Measurements from ENCODE around the gene GPX5. TPM values are rescaled to one million over a fixed set of nuclear protein-coding genes. Genes with fewer than 3 reads are reported as not detected.

GPX5 gene
- polyA plus RNA-seq, 1 donor from 2014 or later = not detected

- Histone ChIP-seq H3K9ac (ENCODE audit: low read length) (no peak overlapping the region), H3K9me3 (ENCODE audit: low read length) (no peaks in the 10 kb centered on the region), H4K20me1 (ENCODE audit: insufficient read depth) (no peaks in the 10 kb centered on the region), H3K27me3 (ENCODE audit: insufficient read depth, low read depth, low read length) (no peaks in the 10 kb centered on the region), H3K4me2 (ENCODE audit: low read length) (no peak overlapping the region), H3K4me3 (ENCODE audit: low read length) (peak overlapping the region; percentile 26), H3K79me2 (replicated peaks; ENCODE audit: insufficient read depth, low read length) (no peaks in the 10 kb centered on the region), H3F3A (ENCODE audit: insufficient read depth, low read length, poor library complexity, severe bottlenecking) (no peaks in the 10 kb centered on the region), H3K36me3 (ENCODE audit: insufficient read depth, low read length) (no peaks in the 10 kb centered on the region), H2AFZ (ENCODE audit: low read depth, low read length) (no peak overlapping the region), H3K9me2 (ENCODE audit: insufficient read depth, low read length) (no peaks in the 10 kb centered on the region), H3K27ac (ENCODE audit: low read length) (no peak overlapping the region)
- TF ChIP-seq REST (IDR thresholded peaks at IDR 0.05; ENCODE audit: borderline replicate concordance) = no peak
- no peak for TF ChIP-seq EZH2 (IDR thresholded peaks at IDR 0.05; ENCODE audit: borderline replicate concordance, insufficient read depth, low read length, poor library complexity, severe bottlenecking)
- TF ChIP-seq SMC3 (conservative IDR thresholded peaks at IDR 0.05; ENCODE audit: poor library complexity) = no peak
- TF ChIP-seq POLR2AphosphoS5 (IDR thresholded peaks at IDR 0.05) = no peak
- TF ChIP-seq RAD21 (conservative IDR thresholded peaks at IDR 0.05) = no peak
- no peak for TF ChIP-seq TAF1 (IDR thresholded peaks at IDR 0.05; ENCODE audit: low read depth)
- TF ChIP-seq MXI1 (conservative IDR thresholded peaks at IDR 0.05; ENCODE audit: poor library complexity, severe bottlenecking) = no peak
- TF ChIP-seq, protein P1, sequence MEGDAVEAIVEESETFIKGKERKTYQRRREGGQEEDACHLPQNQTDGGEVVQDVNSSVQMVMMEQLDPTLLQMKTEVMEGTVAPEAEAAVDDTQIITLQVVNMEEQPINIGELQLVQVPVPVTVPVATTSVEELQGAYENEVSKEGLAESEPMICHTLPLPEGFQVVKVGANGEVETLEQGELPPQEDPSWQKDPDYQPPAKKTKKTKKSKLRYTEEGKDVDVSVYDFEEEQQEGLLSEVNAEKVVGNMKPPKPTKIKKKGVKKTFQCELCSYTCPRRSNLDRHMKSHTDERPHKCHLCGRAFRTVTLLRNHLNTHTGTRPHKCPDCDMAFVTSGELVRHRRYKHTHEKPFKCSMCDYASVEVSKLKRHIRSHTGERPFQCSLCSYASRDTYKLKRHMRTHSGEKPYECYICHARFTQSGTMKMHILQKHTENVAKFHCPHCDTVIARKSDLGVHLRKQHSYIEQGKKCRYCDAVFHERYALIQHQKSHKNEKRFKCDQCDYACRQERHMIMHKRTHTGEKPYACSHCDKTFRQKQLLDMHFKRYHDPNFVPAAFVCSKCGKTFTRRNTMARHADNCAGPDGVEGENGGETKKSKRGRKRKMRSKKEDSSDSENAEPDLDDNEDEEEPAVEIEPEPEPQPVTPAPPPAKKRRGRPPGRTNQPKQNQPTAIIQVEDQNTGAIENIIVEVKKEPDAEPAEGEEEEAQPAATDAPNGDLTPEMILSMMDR (IDR thresholded peaks at IDR 0.05; ENCODE audit: poor library complexity, severe bottlenecking) = no peak
- no peak for TF ChIP-seq EP300 (conservative IDR thresholded peaks at IDR 0.05; ENCODE audit: poor library complexity, severe bottlenecking)
Observed at GRCh38 chr6:28553384-28553985, 27.8 kb downstream of the GPX5 start.

- Histone ChIP-seq H3K36me3 (ENCODE audit: insufficient read depth, low read length) (no peaks in the 10 kb centered on the region), H3K4me3 (ENCODE audit: low read length) (peak overlapping the region; percentile 26), H3K9me3 (ENCODE audit: low read length) (no peaks in the 10 kb centered on the region), H3K27ac (ENCODE audit: low read length) (no peak overlapping the region), H2AFZ (ENCODE audit: low read depth, low read length) (no peak overlapping the region), H3K4me2 (ENCODE audit: low read length) (no peak overlapping the region), H4K20me1 (ENCODE audit: insufficient read depth) (no peaks in the 10 kb centered on the region), H3K79me2 (replicated peaks; ENCODE audit: insufficient read depth, low read length) (no peaks in the 10 kb centered on the region), H3K9me2 (ENCODE audit: insufficient read depth, low read length) (no peaks in the 10 kb centered on the region), H3K27me3 (ENCODE audit: insufficient read depth, low read depth, low read length) (no peaks in the 10 kb centered on the region), H3K9ac (ENCODE audit: low read length) (no peak overlapping the region), H3F3A (ENCODE audit: insufficient read depth, low read length, poor library complexity, severe bottlenecking) (no peaks in the 10 kb centered on the region)
- no peak for TF ChIP-seq POLR2AphosphoS5 (IDR thresholded peaks at IDR 0.05)
- no peak for TF ChIP-seq REST (IDR thresholded peaks at IDR 0.05; ENCODE audit: borderline replicate concordance)
- TF ChIP-seq SMC3 (conservative IDR thresholded peaks at IDR 0.05; ENCODE audit: poor library complexity) = no peak
- TF ChIP-seq EZH2 (IDR thresholded peaks at IDR 0.05; ENCODE audit: borderline replicate concordance, insufficient read depth, low read length, poor library complexity, severe bottlenecking) = no peak
- no peak for TF ChIP-seq TAF1 (IDR thresholded peaks at IDR 0.05; ENCODE audit: low read depth)
- no peak for TF ChIP-seq EP300 (conservative IDR thresholded peaks at IDR 0.05; ENCODE audit: poor library complexity, severe bottlenecking)
Observed at GRCh38 chr6:28553986-28554881, 28.6 kb downstream of the GPX5 start.

All from neural cell (in vitro differentiated cells).